Tongue (tissue), 2 donors: ENCODE data around the gene LTB4R2. TPM values are rescaled to one million over a fixed set of nuclear protein-coding genes. Genes with fewer than 3 reads are reported as not detected.

Experiments
- DNase-seq: peaks from one replicate; pipeline ENCODE4 v3.0.0-alpha.2; 2015
- total RNA-seq: library from RNA; depleted of rRNA; stranded (reverse); fragments of >200 nt; gene quantifications from one replicate; pipeline ENCODE4 v1.2.3, GENCODE V29; 2014

LTB4R2 gene
- total RNA-seq, 1 donor from 2014 or later = 19.3 TPM

GRCh38 chr14:24277606-24278321 is 32.2 kb upstream of the LTB4R2 start:
- DNase-seq = no peak

- DNase-seq = no peak
These were observed 31.5 kb upstream of the LTB4R2 start for GRCh38 chr14:24278424-24278823.

GRCh38 chr14:24279301-24280186 is 30.4 kb upstream of the LTB4R2 start:
- no peak for DNase-seq

- no peak for DNase-seq
These were observed 29.0 kb upstream of the LTB4R2 start for GRCh38 chr14:24280797-24281460.

- DNase-seq = no peak
These were observed 28.3 kb upstream of the LTB4R2 start for GRCh38 chr14:24281636-24282035.

GRCh38 chr14:24282736-24283135 is 27.2 kb upstream of the LTB4R2 start:
- no peak for DNase-seq

- no peak for DNase-seq
These were observed 26.0 kb upstream of the LTB4R2 start for GRCh38 chr14:24283796-24284460.

GRCh38 chr14:24284501-24285035 is 25.4 kb upstream of the LTB4R2 start:
- DNase-seq = no peak

GRCh38 chr14:24285351-24285750 is 24.6 kb upstream of the LTB4R2 start:
- DNase-seq = no peak

- no peak for DNase-seq
These were observed 22.9 kb upstream of the LTB4R2 start for GRCh38 chr14:24286996-24287395.

GRCh38 chr14:24289649-24290280 is 20.2 kb upstream of the LTB4R2 start:
- DNase-seq = no peak

- no peak for DNase-seq
These were observed 19.2 kb upstream of the LTB4R2 start for GRCh38 chr14:24290746-24291145.

GRCh38 chr14:24291446-24292117 is 18.4 kb upstream of the LTB4R2 start:
- DNase-seq = no peak

- no peak for DNase-seq
These were observed 17.7 kb upstream of the LTB4R2 start for GRCh38 chr14:24292118-24292807.

- DNase-seq = no peak
These were observed 16.4 kb upstream of the LTB4R2 start for GRCh38 chr14:24293525-24293924.

- peak; percentile 83 for DNase-seq
These were observed 13.4 kb upstream of the LTB4R2 start for GRCh38 chr14:24296341-24297157.

- peak; percentile 37 for DNase-seq
These were observed 12.6 kb upstream of the LTB4R2 start for GRCh38 chr14:24297190-24297964.

- DNase-seq = no peak
These were observed 11.1 kb upstream of the LTB4R2 start for GRCh38 chr14:24298892-24299254.
